NCI-H2196 (cell line): Measurements from ENCODE around the gene FHAD1.

ENCODE experiments used
- DNase-seq: peaks from one replicate; lab custom pipeline; 2025; ENCODE audit not compliant: unreplicated experiment; lab: John Stamatoyannopoulos, UW

The FHAD1 gene

DNA sequence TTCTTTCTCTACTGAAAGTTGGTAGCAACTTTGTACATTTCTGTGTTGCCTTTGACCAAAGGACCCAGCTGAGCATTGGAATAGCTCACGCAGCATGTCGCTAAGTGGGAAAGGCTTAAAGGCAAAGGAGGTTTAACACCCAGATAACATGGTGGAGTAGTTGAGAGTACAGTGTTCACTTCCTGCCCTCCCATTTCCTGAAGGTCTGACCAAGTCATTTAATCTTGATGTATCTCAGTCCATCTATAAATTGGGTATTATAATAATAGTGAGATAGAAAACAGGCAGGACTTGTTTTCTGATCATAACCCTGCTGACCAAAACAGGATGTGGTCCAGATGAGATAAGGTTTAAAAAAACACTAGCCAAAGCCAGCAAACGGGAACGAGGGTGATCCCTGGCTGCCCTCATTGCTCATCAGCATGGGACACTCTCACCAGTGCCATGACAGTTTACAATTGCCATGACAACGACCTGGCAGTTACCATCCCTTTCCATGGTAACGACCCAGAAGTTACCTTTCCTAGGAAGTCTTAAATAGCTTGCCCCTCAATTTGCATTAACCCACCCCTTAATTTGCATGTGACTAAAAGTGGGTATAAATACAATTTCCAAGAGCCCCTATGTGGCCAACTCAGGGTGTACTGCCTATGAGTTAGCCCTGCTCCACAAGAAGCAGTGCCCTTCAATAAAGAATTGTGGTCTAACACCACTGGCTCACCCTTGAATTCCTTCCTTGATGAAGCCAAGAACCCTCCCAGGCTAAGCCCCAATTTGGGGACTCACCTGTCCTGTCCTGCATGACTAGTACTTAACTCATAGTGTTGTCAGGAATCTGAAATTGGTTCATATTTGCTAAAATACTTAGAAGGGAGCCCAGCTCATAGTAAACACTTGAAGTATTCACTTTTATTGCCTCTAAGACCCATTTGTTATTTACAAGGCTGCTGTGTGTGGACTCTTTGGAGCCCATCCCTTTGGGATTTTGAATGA, 28.4 kb upstream of the FHAD1 start:
- no peak for DNase-seq

DNA sequence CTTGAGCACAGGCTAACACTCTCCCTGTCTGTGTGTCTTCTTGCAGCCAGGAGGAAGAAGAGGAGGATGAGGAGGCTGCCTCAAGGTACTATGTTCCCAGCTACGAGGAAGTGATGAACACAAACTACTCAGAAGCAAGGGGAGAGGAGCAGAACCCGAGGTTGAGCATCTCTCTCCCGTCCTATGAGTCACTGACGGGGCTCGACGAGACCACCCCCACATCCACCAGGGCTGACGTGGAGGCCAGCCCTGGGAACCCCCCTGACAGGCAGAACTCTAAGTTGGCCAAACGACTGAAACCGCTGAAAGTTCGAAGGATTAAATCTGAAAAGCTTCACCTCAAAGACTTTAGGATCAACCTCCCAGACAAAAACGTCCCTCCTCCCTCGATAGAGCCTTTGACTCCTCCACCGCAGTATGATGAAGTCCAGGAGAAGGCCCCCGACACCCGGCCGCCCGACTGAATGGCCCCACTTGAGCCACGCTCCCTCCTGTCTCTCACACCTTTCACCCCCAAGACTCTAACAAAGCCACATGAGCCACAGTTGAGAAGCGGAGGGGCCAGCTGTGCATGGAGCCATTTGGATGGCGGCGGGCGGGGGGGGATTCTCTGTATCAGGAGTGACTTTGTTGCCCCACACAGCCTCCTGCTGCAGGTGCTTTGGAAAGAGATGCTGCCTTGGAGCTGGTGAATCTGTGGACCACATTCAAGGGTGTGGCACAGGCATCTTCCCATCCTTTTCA, 27.6 kb upstream of the FHAD1 start:
- DNase-seq, result no peak

DNA sequence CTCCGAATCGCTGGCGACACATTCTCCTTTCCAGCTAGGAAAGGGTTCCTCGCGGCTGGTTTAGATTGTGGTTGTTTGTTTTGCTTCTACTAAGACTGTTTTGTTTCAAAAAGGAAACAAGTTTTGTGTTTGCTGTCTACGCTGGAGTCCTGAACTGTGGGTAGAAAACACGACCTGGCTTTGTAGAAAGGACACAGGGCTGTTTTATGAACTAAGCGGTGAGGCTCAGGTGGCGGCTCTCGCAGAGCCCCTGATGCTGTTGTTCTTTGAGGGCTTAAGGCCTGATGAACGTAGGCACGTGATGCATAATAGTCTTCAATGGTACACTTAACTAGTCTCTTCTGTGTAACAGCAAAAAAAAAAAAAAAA, 27.0 kb upstream of the FHAD1 start:
- DNase-seq, result no peak

DNA sequence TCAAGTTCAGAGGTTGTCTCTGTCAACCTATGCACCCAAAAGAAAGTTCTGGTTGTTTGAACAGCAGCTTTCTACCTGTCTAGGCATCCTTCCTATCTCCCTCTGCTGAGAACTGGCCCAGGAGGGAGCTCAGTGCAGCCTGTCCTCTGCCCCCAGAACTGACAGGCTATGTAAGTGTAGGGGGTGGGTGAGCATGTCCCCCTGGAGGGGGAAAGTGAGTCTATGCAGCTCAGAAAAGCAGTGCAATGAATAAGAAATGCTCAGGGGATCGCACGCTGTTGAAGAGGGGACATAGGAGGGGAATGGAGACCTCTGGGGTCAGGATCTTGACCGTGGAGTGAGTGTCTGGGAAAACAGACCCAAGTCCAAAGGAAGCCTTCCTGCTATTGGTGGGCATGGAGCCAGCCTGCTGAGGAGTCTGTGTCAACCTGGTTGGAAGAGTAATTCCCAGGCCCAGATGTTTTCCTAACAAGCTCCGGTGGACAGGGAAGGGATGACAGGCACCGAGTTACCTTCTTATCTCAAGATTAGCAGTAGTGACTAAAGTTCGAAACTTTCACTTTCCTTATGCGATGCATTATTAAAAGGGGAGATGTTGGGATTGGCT, 26.1 kb upstream of the FHAD1 start:
- DNase-seq, result no peak

DNA sequence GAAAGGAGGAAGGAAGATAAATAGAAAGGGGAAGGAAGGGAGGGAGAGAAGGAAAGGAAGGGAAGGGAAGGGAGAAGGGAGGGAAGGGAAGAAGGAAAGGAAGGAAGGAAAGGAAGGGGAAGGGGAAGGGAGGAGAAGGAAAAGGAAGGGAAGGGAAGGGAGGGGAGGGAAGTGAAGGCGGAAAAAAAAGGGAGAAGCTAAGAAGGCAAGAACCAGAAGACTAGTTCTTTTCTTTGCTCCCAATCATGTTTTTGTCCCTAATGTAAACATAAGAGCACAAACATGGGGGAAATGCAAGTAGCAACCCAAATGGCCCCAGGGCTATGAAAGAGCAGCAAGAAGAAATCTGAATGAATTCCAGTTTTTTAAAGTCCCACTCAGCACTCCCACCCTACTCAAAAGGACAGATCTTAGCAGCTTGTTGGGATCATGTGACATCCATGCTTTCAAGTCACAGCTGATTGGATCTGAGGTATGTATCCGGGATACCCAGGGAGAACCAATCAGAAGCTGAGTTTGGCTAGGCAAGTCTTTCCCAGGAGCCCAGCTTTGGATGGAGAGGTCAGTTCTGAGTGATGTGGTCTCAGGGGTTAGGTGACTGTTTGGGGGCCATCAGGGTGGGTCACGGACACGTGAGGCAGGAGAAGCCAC, 24.2 kb upstream of the FHAD1 start:
- no peak for DNase-seq

DNA sequence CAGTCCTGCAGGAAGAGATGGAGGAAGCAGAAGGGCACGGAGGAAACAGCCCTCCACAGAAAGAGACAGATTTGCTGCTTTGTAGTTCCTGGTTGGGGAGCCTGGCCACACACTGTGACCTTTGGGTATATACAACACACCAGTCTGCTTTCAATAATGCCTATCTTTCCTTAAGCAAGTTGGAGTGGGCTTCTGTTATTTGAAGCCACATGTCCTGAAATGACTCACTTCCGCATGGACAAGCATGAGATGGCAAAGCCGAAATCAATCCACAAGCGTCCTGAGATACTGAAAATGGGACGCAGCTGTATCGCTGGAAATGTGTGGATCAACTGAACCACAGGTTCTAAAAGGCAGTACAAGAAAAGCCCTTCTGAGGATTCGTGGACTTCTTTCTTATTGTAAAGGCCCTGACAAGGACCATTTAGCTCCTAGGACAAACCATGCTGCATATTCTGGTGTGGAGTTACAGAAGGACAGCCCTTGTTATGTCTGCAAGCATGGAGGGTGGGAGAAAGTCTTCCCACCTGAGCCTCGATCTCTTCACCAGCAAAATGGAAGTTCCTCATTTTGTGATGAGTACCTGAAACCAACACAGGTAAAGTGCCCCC, 22.7 kb upstream of the FHAD1 start:
- no peak for DNase-seq

DNA sequence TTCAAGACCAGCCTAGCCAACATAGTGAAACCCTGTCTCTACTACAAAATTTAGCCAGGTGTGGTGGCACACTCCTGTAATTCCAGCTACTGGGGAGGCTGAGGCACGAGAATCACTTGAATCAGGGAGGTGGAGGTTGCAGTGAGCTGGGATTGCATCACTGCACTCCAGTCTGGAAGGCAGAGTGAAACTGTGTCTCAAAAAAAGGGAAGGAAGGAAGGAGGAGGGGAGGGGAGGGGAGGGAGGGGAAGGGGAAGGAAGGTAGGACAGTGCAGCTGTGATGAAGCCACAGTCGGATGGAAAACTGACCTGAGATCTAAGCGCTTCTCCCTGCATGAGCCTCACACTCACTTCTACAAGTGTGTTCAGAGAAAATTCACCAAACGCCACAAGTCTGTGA, 22.0 kb upstream of the FHAD1 start:
- DNase-seq, result no peak

DNA sequence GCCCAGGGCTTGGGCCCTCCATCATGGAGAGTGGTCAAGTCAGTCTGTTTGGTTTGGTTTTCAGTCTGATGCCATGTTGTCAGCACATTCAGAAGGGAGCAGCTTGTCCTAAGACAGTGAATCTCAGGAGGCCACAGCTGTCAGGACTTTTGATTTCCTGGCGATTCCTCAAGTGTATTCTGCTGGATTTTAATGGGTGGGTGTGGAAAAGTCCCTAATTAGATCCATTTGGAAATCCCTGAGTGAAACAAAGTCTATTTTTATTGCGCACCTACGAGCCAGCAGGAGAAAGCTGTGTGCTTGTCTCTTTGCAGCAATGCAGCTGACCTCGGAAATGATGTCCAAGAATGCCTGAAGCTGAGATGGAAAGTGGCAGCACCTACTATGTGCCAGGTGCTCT, 21.6 kb upstream of the FHAD1 start:
- no peak for DNase-seq

DNA sequence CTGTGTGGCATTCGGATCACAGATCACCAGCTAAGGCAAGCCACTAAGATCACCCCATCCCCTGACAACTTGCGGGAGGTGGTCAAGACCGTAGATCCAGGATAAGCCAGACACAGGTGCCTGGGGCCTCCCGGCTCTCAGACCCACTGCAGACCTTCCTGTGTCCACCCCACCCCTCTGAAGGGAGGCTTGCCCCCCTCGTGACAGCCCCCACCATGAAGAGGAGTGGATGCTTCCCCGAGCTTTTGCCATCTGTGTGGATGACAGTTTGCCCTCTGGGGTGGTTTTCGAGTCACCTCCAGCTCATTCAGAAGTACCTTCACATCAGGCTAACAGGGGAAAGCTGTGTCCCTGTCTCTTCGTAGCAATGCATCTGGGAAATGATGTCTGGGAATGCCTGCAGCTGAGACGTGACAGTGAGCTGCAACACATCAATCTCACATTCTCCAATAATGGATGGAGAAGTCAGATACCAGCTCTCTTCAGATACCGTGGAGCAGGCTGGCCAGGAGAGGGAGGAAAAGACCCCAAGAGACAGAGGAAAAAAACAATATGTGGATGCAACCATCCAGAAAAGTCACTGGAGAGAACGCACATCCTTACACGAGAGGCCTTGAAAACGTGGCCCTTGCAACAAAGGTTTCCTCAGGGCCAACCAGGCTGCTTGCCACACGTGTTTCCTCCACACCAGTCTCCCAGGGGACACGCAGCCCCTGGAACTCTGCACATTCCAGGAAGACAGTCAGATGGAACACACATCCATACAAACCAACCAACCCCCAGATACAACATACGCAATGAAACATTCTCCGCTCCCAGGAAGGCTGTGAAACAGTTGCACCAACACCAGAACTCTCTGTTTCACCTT, 20.4 kb upstream of the FHAD1 start:
- no peak for DNase-seq

DNA sequence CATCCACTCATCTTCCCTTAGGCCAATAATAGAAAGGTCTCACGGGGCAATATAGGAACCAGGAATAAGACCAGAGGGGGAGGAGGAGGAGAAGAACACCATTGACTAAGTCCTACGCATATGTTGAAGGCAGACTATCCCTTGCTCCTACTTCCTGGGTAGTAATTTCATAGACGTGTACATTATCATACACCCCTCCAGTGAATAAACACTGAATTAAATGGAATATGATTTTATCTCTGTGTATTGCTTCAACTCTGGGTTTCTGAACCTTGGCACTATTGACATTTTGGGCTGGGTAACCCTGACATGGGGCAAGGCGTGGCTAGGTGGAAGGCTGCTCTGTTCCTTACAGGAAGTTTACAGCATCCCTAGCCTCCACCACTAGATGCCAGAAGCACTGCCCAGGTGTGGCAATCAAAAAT, 17.3 kb upstream of the FHAD1 start:
- DNase-seq, result no peak

DNA sequence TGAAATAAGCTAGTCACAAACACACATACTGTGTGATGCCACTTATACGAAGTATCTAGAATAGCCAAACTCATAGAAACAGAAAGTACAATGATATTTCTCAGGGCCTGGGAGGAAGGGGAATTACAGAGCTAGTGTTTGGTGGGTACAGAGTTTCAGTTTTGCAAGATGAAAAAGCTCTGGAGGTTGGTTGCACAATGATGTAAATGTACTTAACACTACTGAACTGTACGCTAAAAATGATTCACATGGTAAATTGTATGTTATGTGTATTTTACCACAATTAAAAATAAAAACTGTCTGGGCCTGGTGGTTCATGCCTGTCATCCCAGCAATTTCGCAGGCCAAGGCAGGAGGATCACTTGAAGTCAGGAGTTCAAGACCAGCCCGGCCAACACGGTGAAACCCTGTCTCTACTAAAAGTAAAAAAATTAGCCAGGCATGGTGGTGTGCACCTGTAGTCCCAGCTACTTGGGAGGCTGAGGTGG, 15.3 kb upstream of the FHAD1 start:
- DNase-seq, result no peak

DNA sequence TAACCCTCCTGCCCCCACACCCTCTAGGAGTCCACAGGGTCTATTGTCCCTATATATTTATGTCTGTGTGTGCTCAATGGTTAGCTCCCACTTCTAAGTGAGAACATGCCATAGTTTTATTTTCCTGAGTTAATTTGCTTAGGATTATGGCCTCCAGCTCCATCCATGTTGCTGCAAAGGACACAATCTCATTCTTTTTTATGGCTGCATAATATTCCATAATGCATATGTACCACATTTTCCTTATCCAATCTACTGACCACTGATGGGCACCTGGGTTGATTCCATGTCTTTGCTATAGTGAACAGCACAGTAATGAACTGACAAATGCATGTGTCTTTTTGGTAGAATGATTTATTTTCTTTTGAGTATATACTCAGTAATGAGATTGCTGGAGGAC, 13.3 kb upstream of the FHAD1 start:
- DNase-seq, result no peak

DNA sequence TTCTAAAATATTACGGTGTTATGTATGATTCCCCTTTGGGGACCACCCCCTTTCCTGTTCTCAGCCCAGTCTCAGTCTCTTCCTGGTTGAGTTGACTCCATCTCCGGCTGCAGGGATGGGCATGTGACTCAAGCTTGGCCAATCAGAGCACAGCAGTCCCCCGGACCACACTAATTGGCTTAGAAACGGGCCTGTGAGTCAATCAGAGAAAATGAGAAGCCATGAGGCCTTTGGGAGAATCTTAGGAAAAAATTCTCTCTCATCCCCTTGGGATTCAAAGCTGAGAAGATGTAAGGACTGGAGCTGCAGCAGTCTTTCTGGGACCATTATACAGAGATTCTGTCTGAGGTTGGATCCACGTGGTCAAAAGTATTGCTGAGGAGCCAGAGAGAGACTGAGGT, 10.7 kb upstream of the FHAD1 start:
- DNase-seq, result no peak

DNA sequence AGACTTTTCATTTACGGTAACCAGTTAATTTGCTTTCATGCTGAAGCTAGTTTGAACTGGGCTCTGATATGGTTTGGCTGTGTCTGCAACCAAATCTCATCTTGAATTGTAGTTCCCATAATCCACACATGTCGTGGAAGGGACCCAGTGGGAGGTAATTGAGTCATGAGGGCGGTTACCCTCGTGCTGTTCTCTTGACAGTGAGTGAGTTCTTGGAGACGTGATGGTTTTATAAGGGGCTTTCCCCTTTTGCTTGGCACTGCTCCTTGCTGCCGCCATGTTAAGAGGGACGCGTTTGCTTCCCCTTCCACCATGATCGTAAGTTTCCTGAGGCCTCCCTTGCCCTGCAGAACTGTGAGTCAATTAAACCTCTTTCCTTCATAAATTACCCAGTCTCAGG, 10.3 kb upstream of the FHAD1 start:
- no peak for DNase-seq

DNA sequence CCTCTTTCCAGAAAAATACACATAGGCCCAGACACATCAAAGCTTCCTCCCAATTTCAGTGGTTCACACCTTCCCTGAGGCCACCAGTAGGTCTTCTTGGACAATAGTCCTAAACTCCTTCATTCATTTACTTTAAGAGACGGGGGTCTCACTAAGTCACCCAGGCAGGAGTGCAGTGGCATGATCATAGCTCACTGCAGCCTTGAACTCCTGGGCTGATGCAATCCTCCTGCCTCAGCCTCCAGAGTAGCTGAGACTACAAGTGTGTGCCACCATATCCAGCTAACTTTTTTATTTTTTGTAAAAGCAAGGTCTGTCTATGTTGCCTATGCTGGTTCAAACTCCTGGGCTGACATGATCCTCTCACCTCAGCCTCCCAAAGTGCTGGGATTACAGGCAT, 8.2 kb upstream of the FHAD1 start:
- no peak for DNase-seq

DNA sequence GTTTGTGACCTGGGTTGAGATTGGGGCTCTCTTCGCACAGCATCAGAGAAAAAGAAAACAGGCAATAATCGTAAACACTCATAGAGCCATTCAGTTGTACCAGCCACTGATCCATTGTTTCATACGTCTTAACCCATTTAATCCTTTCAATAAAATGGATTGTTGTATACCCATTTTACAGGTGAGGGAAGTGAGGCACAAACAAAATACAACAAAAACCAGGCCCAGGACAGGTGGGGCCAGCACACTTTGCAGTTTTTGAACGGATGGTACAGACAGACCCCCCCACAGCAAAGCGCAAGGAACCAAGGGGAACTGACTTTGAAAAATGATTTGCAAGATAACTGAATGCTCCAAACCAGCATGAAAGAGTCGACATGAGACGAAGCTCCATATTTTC, 4.3 kb upstream of the FHAD1 start:
- no peak for DNase-seq

DNA sequence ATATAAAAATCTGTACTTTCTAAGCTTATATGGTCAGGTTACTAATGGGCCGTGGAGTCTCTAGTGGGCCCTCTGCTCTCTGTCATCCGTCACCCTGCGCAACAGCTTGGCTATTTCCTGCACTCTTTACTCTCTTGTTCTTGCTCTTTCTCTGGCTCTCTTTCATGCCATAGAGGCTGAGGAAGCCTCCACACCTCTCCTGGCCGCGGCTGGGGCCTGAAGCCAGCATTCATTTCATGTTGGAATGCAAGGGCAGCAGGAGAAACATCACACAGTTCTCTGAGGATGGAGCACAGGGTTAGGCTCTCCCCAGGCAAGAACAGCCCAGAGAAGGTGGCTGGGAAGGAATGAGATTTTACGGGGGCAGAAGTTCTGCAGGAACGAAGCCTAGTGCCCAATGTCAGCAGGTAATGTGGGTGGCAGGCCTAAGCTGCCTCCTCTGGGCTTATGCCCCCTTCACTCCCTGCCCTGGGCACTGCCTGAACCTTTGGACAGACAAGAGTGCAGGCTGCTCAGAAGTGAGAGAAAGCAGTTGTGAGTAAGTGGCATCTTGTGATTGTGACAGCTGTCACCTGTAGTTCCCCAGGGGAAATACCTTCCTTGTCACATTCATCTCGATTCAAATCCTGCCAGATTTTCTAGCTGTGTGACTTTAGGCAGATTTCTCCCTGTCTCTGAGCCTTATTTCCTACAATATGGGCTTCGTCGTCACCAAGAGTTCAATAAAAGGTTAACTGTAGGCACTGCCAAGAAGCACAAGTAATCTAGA, 3.6 kb upstream of the FHAD1 start:
- DNase-seq, result no peak

DNA sequence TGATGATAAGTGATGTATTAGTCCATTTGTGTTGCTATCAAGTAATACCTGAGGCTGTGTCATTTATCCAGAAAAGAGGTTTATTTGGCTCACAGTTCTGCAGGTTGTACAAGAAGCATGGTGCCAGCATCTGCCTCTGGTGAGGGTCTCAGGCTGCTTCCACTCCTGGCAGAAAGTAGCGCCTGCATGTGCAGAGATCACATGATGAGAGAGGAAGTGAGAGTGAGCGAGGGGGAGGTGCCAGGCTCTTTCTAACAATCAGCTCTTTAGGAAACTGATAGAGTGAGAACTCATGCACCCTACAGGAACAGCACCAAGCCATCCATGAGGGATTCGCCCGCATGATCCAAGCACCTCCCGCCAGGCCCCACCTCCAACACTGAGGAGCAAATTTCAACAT, 2.2 kb upstream of the FHAD1 start:
- no peak for DNase-seq
